PFSK-1 (cell line): ENCODE data around the gene PHC2.
A peak's percentile ranks its signal among the peaks of the same experiment; 100 is the strongest.

Experiments used
- POLR2AphosphoS5 ChIP-seq: IDR thresholded peaks from 2 replicates; pipeline ENCODE4 v1.6.1; 2012; ENCODE audit warnings: low read depth, mild to moderate bottlenecking, control low read depth, low read length, moderate library complexity
- REST ChIP-seq, 2 experiments: IDR thresholded peaks; 2 replicates each; pipeline versions ENCODE4 v1.6.1 to v1.8.0; 2011 to 2012; ENCODE audit warnings: low read depth in 2 of 2, low read length in 2 of 2, control low read depth in 1 of 2, inconsistent platforms in 1 of 2, mild to moderate bottlenecking in 1 of 2, moderate library complexity in 1 of 2; ENCODE audit not compliant: insufficient read depth in 1 of 2
- SIN3A ChIP-seq: IDR thresholded peaks from 2 replicates; pipeline ENCODE4 v1.6.1; 2012; ENCODE audit warnings: mild to moderate bottlenecking, low read length, moderate library complexity, borderline replicate concordance; ENCODE audit not compliant: insufficient read depth

- TF ChIP-seq POLR2AphosphoS5: peak; percentile 62
- peak in 1 of 2 experiments; percentile 76; a peak in 2 of 4 replicates for TF ChIP-seq REST (IDR thresholded peaks at IDR 0.05; ENCODE audit: insufficient read depth in 1 of 2, low read depth in 2 of 2, low read length in 2 of 2)
- peak; percentile 74; the same call in 1 of the 2 replicates for TF ChIP-seq SIN3A
Observed at GRCh38 chr1:33433509-33434362, 2.8 kb upstream of the PHC2 start.
